ENCODE data around the gene CLSTN2.
"Not testable (repeated sequence)": the region's sequence is repeated elsewhere in the genome, so short reads cannot be mapped to it uniquely, and the experiment has no call there.

CLSTN2 gene

DNA sequence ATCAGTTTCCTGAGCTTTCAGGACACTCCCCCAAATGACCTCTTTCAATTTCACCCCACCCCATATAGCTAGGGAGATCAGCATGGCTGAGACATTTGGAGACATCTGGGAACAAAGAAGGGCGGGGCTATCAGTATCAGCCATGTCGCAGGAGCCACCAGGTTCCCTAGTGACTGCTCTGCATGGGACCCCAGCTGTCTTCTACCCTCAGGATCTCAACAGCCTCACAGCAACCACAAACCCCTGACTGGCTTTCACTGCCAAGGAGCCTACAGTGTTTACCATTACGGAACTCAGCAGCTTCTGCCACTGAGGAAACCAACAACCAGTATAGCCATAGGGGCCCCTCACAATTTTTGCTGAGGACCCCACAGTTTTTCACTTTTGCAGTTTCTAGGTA, 473.3 kb downstream of the CLSTN2 start:
- no peaks in the 10 kb centered on the region for H3K4me1 ChIP-seq (ENCODE audit: control insufficient read depth, insufficient read depth, low read length, poor library complexity, severe bottlenecking)
- DNase-seq, result no peak
- H3K27ac ChIP-seq (ENCODE audit: insufficient read depth, low read length, poor library complexity, severe bottlenecking), result no peak overlapping the region
- no peaks in the 10 kb centered on the region for H3K36me3 ChIP-seq (ENCODE audit: control insufficient read depth, insufficient read depth, low read length)
- H3K27me3 ChIP-seq (replicated peaks; ENCODE audit: control insufficient read depth, insufficient read depth, low read length, poor library complexity, severe bottlenecking), result no peaks in the 10 kb centered on the region
- no peak overlapping the region for H3K4me3 ChIP-seq (ENCODE audit: insufficient read depth, low read depth, low read length, poor library complexity, severe bottlenecking)
- H3K9me3 ChIP-seq (ENCODE audit: control insufficient read depth, low read length), result no peaks in the 10 kb centered on the region

- no peak for DNase-seq
- H3K36me3 ChIP-seq (ENCODE audit: control insufficient read depth, insufficient read depth, low read length), result no peaks in the 10 kb centered on the region
- H3K27me3 ChIP-seq (replicated peaks; ENCODE audit: control insufficient read depth, insufficient read depth, low read length, poor library complexity, severe bottlenecking), result no peaks in the 10 kb centered on the region
- H3K27ac ChIP-seq (ENCODE audit: insufficient read depth, low read length, poor library complexity, severe bottlenecking), result no peak overlapping the region
- H3K9me3 ChIP-seq (ENCODE audit: control insufficient read depth, low read length), result no peaks in the 10 kb centered on the region
- no peaks in the 10 kb centered on the region for H3K4me1 ChIP-seq (ENCODE audit: control insufficient read depth, insufficient read depth, low read length, poor library complexity, severe bottlenecking)
- H3K4me3 ChIP-seq (ENCODE audit: insufficient read depth, low read depth, low read length, poor library complexity, severe bottlenecking), result no peak overlapping the region
These were observed 481.7 kb downstream of the CLSTN2 start for GRCh38 chr3:140416666-140417065.

- H3K27ac ChIP-seq (ENCODE audit: insufficient read depth, low read length, poor library complexity, severe bottlenecking), result no peak overlapping the region
- H3K4me1 ChIP-seq (ENCODE audit: control insufficient read depth, insufficient read depth, low read length, poor library complexity, severe bottlenecking), result no peaks in the 10 kb centered on the region
- no peak overlapping the region for H3K4me3 ChIP-seq (ENCODE audit: insufficient read depth, low read depth, low read length, poor library complexity, severe bottlenecking)
- no peaks in the 10 kb centered on the region for H3K9me3 ChIP-seq (ENCODE audit: control insufficient read depth, low read length)
- no peaks in the 10 kb centered on the region for H3K36me3 ChIP-seq (ENCODE audit: control insufficient read depth, insufficient read depth, low read length)
- DNase-seq, result no peak
- no peaks in the 10 kb centered on the region for H3K27me3 ChIP-seq (replicated peaks; ENCODE audit: control insufficient read depth, insufficient read depth, low read length, poor library complexity, severe bottlenecking)
These were observed 485.8 kb downstream of the CLSTN2 start for GRCh38 chr3:140420621-140421357.

DNA sequence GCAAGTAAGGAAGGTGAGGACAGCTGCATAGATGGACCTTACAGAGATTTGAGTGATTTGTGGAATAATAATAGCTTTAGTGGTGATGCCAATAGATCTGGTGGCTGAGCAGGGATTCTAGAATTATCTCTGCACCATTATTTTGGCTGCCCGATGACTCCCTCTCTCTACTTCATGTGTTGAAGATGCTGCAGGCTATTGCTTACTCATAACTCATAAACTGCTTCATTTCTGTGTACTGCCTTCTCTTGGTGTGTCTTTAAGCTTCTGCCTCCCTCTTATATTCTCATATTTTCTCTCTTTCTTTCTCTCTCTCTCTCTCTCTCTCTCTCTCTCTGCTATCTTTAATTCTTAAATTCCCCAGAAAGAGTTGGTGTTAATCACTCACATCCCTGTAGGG, 486.9 kb downstream of the CLSTN2 start:
- Histone ChIP-seq H3K9me3 (ENCODE audit: control insufficient read depth, low read length) (no peaks in the 10 kb centered on the region), H3K36me3 (ENCODE audit: control insufficient read depth, insufficient read depth, low read length) (no peaks in the 10 kb centered on the region), H3K4me1 (ENCODE audit: control insufficient read depth, insufficient read depth, low read length, poor library complexity, severe bottlenecking) (no peaks in the 10 kb centered on the region), H3K27ac (ENCODE audit: insufficient read depth, low read length, poor library complexity, severe bottlenecking) (no peak overlapping the region), H3K27me3 (replicated peaks; ENCODE audit: control insufficient read depth, insufficient read depth, low read length, poor library complexity, severe bottlenecking) (no peaks in the 10 kb centered on the region), H3K4me3 (ENCODE audit: insufficient read depth, low read depth, low read length, poor library complexity, severe bottlenecking) (no peak overlapping the region)
- DNase-seq, result no peak

- no peak overlapping the region for H3K27ac ChIP-seq (ENCODE audit: insufficient read depth, low read length, poor library complexity, severe bottlenecking)
- H3K36me3 ChIP-seq (ENCODE audit: control insufficient read depth, insufficient read depth, low read length), result no peaks in the 10 kb centered on the region
- H3K27me3 ChIP-seq (replicated peaks; ENCODE audit: control insufficient read depth, insufficient read depth, low read length, poor library complexity, severe bottlenecking), result no peaks in the 10 kb centered on the region
- no peak for DNase-seq
- no peak overlapping the region for H3K4me3 ChIP-seq (ENCODE audit: insufficient read depth, low read depth, low read length, poor library complexity, severe bottlenecking)
- H3K4me1 ChIP-seq (ENCODE audit: control insufficient read depth, insufficient read depth, low read length, poor library complexity, severe bottlenecking), result no peaks in the 10 kb centered on the region
- no peaks in the 10 kb centered on the region for H3K9me3 ChIP-seq (ENCODE audit: control insufficient read depth, low read length)
These were observed 488.2 kb downstream of the CLSTN2 start for GRCh38 chr3:140423146-140423545.

GRCh38 chr3:140423574-140423973, 488.6 kb downstream of the CLSTN2 start:
- H3K36me3 ChIP-seq (ENCODE audit: control insufficient read depth, insufficient read depth, low read length), result not testable (repeated sequence)

DNA sequence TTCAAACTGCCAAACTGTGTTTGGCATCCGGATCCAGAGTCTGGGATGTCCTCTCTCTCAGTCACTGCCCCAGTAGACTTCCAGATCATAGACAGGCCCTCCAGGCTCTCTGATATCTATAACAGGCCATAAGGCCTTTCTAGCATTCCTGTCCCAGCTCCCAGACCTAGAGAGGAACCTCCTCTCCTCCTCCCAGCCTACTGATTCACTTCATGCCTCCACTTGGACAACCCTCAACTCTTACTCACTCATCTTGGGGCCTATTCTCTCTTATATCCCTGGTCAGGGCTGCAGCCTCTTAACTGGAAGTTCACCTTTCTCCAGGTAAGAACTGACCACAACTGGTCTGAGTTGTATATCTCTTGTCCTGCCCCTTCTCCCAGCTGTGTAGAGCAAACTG, 489.2 kb downstream of the CLSTN2 start:
- no peaks in the 10 kb centered on the region for H3K9me3 ChIP-seq (ENCODE audit: control insufficient read depth, low read length)
- no peaks in the 10 kb centered on the region for H3K36me3 ChIP-seq (ENCODE audit: control insufficient read depth, insufficient read depth, low read length)
- H3K4me1 ChIP-seq (ENCODE audit: control insufficient read depth, insufficient read depth, low read length, poor library complexity, severe bottlenecking), result no peaks in the 10 kb centered on the region
- no peak overlapping the region for H3K27ac ChIP-seq (ENCODE audit: insufficient read depth, low read length, poor library complexity, severe bottlenecking)
- DNase-seq, result no peak
- H3K27me3 ChIP-seq (replicated peaks; ENCODE audit: control insufficient read depth, insufficient read depth, low read length, poor library complexity, severe bottlenecking), result no peaks in the 10 kb centered on the region
- no peak overlapping the region for H3K4me3 ChIP-seq (ENCODE audit: insufficient read depth, low read depth, low read length, poor library complexity, severe bottlenecking)

More at GRCh38 chr3:140423574-140423973, 488.6 kb downstream of the CLSTN2 start:
- not testable (repeated sequence) for H3K4me3 ChIP-seq (ENCODE audit: insufficient read depth, low read depth, low read length, poor library complexity, severe bottlenecking); H3K9me3 ChIP-seq (ENCODE audit: control insufficient read depth, low read length); H3K27me3 ChIP-seq (replicated peaks; ENCODE audit: control insufficient read depth, insufficient read depth, low read length, poor library complexity, severe bottlenecking); H3K27ac ChIP-seq (ENCODE audit: insufficient read depth, low read length, poor library complexity, severe bottlenecking); DNase-seq; H3K4me1 ChIP-seq (ENCODE audit: control insufficient read depth, insufficient read depth, low read length, poor library complexity, severe bottlenecking)

DNA sequence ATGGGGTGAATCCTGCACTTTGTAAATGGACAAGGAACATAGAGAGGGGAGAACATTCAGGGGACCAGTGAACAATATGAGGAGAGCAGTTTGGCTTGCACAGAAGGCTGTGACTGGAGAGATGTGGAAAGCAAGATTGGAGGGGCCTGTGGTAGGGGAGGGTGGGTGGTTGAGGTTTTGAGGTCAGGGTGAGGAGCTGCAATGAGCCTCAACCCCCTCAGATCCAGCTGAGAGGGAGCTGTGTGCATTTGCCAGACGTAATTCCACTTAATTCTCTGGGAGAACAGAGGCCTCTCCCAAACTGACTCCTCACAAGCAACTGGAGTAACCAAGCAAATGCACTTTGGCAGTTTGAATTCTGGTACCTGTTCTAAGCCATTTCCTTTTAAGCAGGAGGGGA, 489.7 kb downstream of the CLSTN2 start:
- H3K9me3 ChIP-seq (ENCODE audit: control insufficient read depth, low read length), result no peaks in the 10 kb centered on the region
- H3K27me3 ChIP-seq (replicated peaks; ENCODE audit: control insufficient read depth, insufficient read depth, low read length, poor library complexity, severe bottlenecking), result no peaks in the 10 kb centered on the region
- no peak overlapping the region for H3K27ac ChIP-seq (ENCODE audit: insufficient read depth, low read length, poor library complexity, severe bottlenecking)
- no peak overlapping the region for H3K4me3 ChIP-seq (ENCODE audit: insufficient read depth, low read depth, low read length, poor library complexity, severe bottlenecking)
- H3K4me1 ChIP-seq (ENCODE audit: control insufficient read depth, insufficient read depth, low read length, poor library complexity, severe bottlenecking), result no peaks in the 10 kb centered on the region
- no peaks in the 10 kb centered on the region for H3K36me3 ChIP-seq (ENCODE audit: control insufficient read depth, insufficient read depth, low read length)
- DNase-seq, result no peak

DNA sequence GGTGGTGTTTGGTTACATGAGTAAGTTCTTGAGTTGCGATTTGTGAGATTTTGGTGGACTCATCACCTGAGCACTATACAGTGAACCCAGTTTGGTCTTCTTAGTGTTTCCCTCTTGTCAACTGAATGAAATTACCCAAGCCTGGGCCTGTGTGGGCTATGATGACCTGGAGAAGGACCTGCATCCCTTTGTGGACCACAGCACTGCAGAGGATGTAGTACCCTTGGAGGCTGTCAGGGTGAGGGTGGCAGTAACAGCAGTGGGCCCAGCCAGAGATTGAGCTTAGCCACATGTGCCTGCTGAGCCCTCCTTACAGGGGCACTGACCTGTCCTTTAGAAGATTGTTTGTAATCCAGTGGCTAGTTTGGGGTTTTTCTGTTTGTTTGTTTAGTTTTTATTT, 492.8 kb downstream of the CLSTN2 start:
- H3K27ac ChIP-seq (ENCODE audit: insufficient read depth, low read length, poor library complexity, severe bottlenecking), result no peak overlapping the region
- H3K36me3 ChIP-seq (ENCODE audit: control insufficient read depth, insufficient read depth, low read length), result no peaks in the 10 kb centered on the region
- H3K27me3 ChIP-seq (replicated peaks; ENCODE audit: control insufficient read depth, insufficient read depth, low read length, poor library complexity, severe bottlenecking), result no peaks in the 10 kb centered on the region
- no peaks in the 10 kb centered on the region for H3K9me3 ChIP-seq (ENCODE audit: control insufficient read depth, low read length)
- no peaks in the 10 kb centered on the region for H3K4me1 ChIP-seq (ENCODE audit: control insufficient read depth, insufficient read depth, low read length, poor library complexity, severe bottlenecking)
- no peak overlapping the region for H3K4me3 ChIP-seq (ENCODE audit: insufficient read depth, low read depth, low read length, poor library complexity, severe bottlenecking)
- no peak for DNase-seq

GRCh38 chr3:140428380-140428779, 493.4 kb downstream of the CLSTN2 start:
- Histone ChIP-seq H3K4me1 (ENCODE audit: control insufficient read depth, insufficient read depth, low read length, poor library complexity, severe bottlenecking) (no peaks in the 10 kb centered on the region), H3K4me3 (ENCODE audit: insufficient read depth, low read depth, low read length, poor library complexity, severe bottlenecking) (no peak overlapping the region), H3K36me3 (ENCODE audit: control insufficient read depth, insufficient read depth, low read length) (no peaks in the 10 kb centered on the region), H3K27me3 (replicated peaks; ENCODE audit: control insufficient read depth, insufficient read depth, low read length, poor library complexity, severe bottlenecking) (no peaks in the 10 kb centered on the region), H3K27ac (ENCODE audit: insufficient read depth, low read length, poor library complexity, severe bottlenecking) (no peak overlapping the region), H3K9me3 (ENCODE audit: control insufficient read depth, low read length) (no peaks in the 10 kb centered on the region)
- no peak for DNase-seq
